Measurements from ENCODE around the gene FAM89B. TPM values are rescaled to one million over a fixed set of nuclear protein-coding genes. Genes with fewer than 3 reads are reported as not detected.

The FAM89B gene
- polyA plus RNA-seq, 1 donor (not counting 4 experiments of a cell fraction or from before 2014, with no cell fraction given): 11.5 TPM

DNA sequence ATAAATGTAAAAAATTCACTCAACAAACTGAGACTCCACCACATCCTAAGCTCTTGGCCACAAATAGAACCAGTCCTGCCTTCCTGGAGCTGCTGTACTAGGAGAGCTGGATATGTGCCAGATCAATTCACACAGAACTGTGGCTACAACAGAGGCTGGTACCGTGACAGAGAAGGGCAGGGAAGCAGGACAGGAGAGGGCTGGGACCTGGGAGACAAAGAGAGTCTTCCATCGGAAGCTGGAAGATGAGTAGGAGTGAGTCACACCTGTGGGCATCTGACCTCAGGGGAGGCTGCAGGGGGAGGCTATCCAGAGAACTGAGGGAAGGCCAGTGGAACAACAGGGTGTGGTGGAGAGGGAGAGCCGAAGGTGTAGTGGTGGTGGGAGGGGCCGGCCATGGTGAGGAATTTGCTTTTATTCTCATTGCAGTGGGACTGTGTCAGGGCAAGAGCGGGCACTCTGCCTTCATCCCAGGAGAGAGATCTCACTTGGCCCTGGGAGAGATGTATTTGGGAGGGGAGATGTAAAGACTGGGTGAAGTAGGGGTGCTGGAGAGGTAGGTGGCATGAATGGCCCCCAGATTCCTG is 12.3 kb upstream of the FAM89B start:
- no peak overlapping the region for H3K9ac ChIP-seq (ENCODE audit: control insufficient read depth, extremely low read depth, insufficient read depth, low read length)
- H3K27ac ChIP-seq (ENCODE audit: control insufficient read depth, insufficient read depth, low read length): peak overlapping the region; percentile 29
- FAIRE-seq (peak; percentile 96), DNase-seq (ENCODE audit: low read depth, low spot score) (peak; percentile 94)
- no peak overlapping the region for H2AFZ ChIP-seq (ENCODE audit: control insufficient read depth, low read length)
- H3K36me3 ChIP-seq (ENCODE audit: control insufficient read depth in 2 of 2, extremely low read depth in 1 of 2, insufficient read depth in 2 of 2, low read length in 2 of 2): no peaks in the 10 kb centered on the region
- dilution Hi-C loops (cut with MboI; ENCODE audit: extremely low pct_ligation_motif_present, low sequenced_read_pairs): no loop called here
- H3K9me1 ChIP-seq (ENCODE audit: control insufficient read depth, extremely low read depth, insufficient read depth, low read length): peaks cover 2% of the 10 kb centered on the region
- TF ChIP-seq EZH2 (IDR thresholded peaks at IDR 0.05; ENCODE audit: low read length): no peak
- TF ChIP-seq, protein P1, sequence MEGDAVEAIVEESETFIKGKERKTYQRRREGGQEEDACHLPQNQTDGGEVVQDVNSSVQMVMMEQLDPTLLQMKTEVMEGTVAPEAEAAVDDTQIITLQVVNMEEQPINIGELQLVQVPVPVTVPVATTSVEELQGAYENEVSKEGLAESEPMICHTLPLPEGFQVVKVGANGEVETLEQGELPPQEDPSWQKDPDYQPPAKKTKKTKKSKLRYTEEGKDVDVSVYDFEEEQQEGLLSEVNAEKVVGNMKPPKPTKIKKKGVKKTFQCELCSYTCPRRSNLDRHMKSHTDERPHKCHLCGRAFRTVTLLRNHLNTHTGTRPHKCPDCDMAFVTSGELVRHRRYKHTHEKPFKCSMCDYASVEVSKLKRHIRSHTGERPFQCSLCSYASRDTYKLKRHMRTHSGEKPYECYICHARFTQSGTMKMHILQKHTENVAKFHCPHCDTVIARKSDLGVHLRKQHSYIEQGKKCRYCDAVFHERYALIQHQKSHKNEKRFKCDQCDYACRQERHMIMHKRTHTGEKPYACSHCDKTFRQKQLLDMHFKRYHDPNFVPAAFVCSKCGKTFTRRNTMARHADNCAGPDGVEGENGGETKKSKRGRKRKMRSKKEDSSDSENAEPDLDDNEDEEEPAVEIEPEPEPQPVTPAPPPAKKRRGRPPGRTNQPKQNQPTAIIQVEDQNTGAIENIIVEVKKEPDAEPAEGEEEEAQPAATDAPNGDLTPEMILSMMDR (optimal IDR thresholded peaks at IDR 0.05 in 1 of 3, IDR thresholded peaks at IDR 0.05 in 1 of 3, conservative IDR thresholded peaks at IDR 0.05 in 1 of 3; ENCODE audit: extremely low read depth in 1 of 3, insufficient read depth in 2 of 3, low read length in 3 of 3): no peak
- no peaks in the 10 kb centered on the region for H4K20me1 ChIP-seq (ENCODE audit: control insufficient read depth, extremely low read depth, insufficient read depth, low read length)
- no peaks in the 10 kb centered on the region for H3K27me3 ChIP-seq (ENCODE audit: control insufficient read depth, extremely low read depth, insufficient read depth, low read length)
- no peak overlapping the region for H3K4me3 ChIP-seq (ENCODE audit: control insufficient read depth in 2 of 3, extremely low read depth in 1 of 3, insufficient read depth in 2 of 3, low read depth in 1 of 3, low read length in 3 of 3)
- peaks cover 50% of the 10 kb centered on the region for H3K4me1 ChIP-seq (ENCODE audit: control insufficient read depth, extremely low read depth, insufficient read depth, low read length)
- no peaks in the 10 kb centered on the region for H3K9me3 ChIP-seq (ENCODE audit: control insufficient read depth, low read depth, low read length)
- H3K4me2 ChIP-seq (ENCODE audit: control insufficient read depth, extremely low read depth, insufficient read depth, low read depth, low read length): peak overlapping the region; percentile 55
- no peaks in the 10 kb centered on the region for H3K79me2 ChIP-seq (ENCODE audit: control insufficient read depth, insufficient read depth, low read length)

DNA sequence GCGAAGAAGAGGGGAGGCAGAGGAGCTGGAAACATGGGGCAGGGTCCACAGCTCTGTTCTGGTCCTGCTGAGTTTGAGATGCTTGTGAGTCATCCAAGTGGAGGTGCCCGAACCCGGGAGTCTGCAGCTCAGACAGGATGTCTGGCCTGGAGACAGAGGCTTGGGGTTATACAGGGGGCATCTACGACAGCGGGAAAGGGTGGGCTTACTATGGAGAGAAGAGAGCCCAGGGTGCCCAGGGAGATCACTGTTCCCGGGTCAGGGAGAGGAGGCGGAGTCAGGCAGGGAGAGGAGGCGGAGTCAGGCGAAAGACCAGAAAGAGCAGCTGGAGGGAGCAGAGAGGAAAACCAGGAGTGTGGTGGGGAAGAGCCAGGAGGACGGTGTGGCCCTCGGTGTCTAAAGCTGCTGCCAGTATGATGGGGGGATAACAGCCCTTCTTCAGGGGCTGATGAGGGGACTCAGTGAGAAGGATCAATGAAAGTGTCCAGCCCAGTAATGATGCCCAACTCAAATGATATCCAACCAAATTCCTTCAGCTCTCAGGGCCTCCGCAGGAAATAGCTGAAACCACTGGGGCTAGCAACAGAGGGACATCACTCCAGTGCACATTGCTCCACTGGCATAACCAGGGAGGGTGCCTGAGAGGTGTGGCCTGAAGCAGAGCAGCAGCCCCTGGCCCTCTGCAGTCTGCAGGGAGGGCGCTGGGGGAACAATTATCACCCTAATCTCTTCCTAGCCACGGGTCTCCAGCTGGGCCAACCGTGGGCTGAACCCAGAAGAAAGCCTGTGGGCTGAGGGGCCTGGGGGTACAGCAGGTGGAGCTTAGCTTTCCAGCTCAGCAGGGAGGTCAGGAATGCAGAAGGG is 11.6 kb upstream of the FAM89B start:
- no peaks in the 10 kb centered on the region for H4K20me1 ChIP-seq (ENCODE audit: control insufficient read depth, extremely low read depth, insufficient read depth, low read length)
- no peaks in the 10 kb centered on the region for H3K27me3 ChIP-seq (ENCODE audit: control insufficient read depth, extremely low read depth, insufficient read depth, low read length)
- no peak overlapping the region for H2AFZ ChIP-seq (ENCODE audit: control insufficient read depth, low read length)
- H3K9ac ChIP-seq (ENCODE audit: control insufficient read depth, extremely low read depth, insufficient read depth, low read length): no peak overlapping the region
- H3K79me2 ChIP-seq (ENCODE audit: control insufficient read depth, insufficient read depth, low read length): no peaks in the 10 kb centered on the region
- H3K4me3 ChIP-seq (ENCODE audit: control insufficient read depth in 2 of 3, extremely low read depth in 1 of 3, insufficient read depth in 2 of 3, low read depth in 1 of 3, low read length in 3 of 3): no peak overlapping the region
- H3K36me3 ChIP-seq (ENCODE audit: control insufficient read depth in 2 of 2, extremely low read depth in 1 of 2, insufficient read depth in 2 of 2, low read length in 2 of 2): no peaks in the 10 kb centered on the region
- H3K4me1 ChIP-seq (ENCODE audit: control insufficient read depth, extremely low read depth, insufficient read depth, low read length): peaks cover 50% of the 10 kb centered on the region
- dilution Hi-C loops (cut with MboI; ENCODE audit: extremely low pct_ligation_motif_present, low sequenced_read_pairs): no loop called here
- DNase-seq (ENCODE audit: low read depth, low spot score) (no peak), FAIRE-seq (no peak)
- peaks cover 2% of the 10 kb centered on the region for H3K9me1 ChIP-seq (ENCODE audit: control insufficient read depth, extremely low read depth, insufficient read depth, low read length)
- peak overlapping the region; percentile 29 for H3K27ac ChIP-seq (ENCODE audit: control insufficient read depth, insufficient read depth, low read length)
- no peaks in the 10 kb centered on the region for H3K9me3 ChIP-seq (ENCODE audit: control insufficient read depth, low read depth, low read length)
- TF ChIP-seq, protein P1 (optimal IDR thresholded peaks at IDR 0.05 in 1 of 3, IDR thresholded peaks at IDR 0.05 in 1 of 3, conservative IDR thresholded peaks at IDR 0.05 in 1 of 3; ENCODE audit: extremely low read depth in 1 of 3, insufficient read depth in 2 of 3, low read length in 3 of 3): no peak
- no peak for TF ChIP-seq EZH2 (IDR thresholded peaks at IDR 0.05; ENCODE audit: low read length)
- H3K4me2 ChIP-seq (ENCODE audit: control insufficient read depth, extremely low read depth, insufficient read depth, low read depth, low read length): peak overlapping the region; percentile 55

Data from keratinocyte (primary cell).